GM18858 (cell line): ENCODE results near the gene ZHX3.
A peak's percentile ranks its signal among the peaks of the same experiment; 100 is the strongest.
"Not testable (repeated sequence)": the region's sequence is repeated elsewhere in the genome, so short reads cannot be mapped to it uniquely, and the experiment has no call there.

Experiments used
- ATAC-seq: cut with Tn5 transposase; IDR thresholded peaks from one replicate; pipeline ENCODE4 v1.9.1; 2021; ENCODE audit not compliant: unreplicated experiment

ZHX3 gene

GRCh38 chr20:41261790-41262717 lies 55.5 kb downstream of the ZHX3 start:
- ATAC-seq, result no peak

GRCh38 chr20:41261260-41261659 lies 56.3 kb downstream of the ZHX3 start:
- ATAC-seq, result no peak

- ATAC-seq, result no peak
Observed at GRCh38 chr20:41260734-41261220, 56.8 kb downstream of the ZHX3 start.

- ATAC-seq, result no peak
Observed at GRCh38 chr20:41259309-41259708, 58.2 kb downstream of the ZHX3 start.

- no peak for ATAC-seq
Observed at GRCh38 chr20:41258474-41258873, 59.1 kb downstream of the ZHX3 start.

GRCh38 chr20:41256516-41256915 lies 61.0 kb downstream of the ZHX3 start:
- ATAC-seq, result no peak

GRCh38 chr20:41255655-41256054 lies 61.9 kb downstream of the ZHX3 start:
- ATAC-seq, result no peak

GRCh38 chr20:41249411-41250281 lies 67.9 kb downstream of the ZHX3 start:
- peak; percentile 50 for ATAC-seq

GRCh38 chr20:41248368-41249024 lies 69.0 kb downstream of the ZHX3 start:
- ATAC-seq, result no peak

GRCh38 chr20:41247523-41248367 lies 69.8 kb downstream of the ZHX3 start:
- ATAC-seq, result no peak

GRCh38 chr20:41245086-41245707 lies 72.3 kb downstream of the ZHX3 start:
- ATAC-seq, result no peak

- ATAC-seq, result no peak
Observed at GRCh38 chr20:41242807-41243206, 74.7 kb downstream of the ZHX3 start.

GRCh38 chr20:41242352-41242751 lies 75.2 kb downstream of the ZHX3 start:
- no peak for ATAC-seq

GRCh38 chr20:41237233-41237632 lies 80.3 kb downstream of the ZHX3 start:
- not testable (repeated sequence) for ATAC-seq

- ATAC-seq, result not testable (repeated sequence)
Observed at GRCh38 chr20:41236818-41237217, 80.7 kb downstream of the ZHX3 start.

- ATAC-seq, result no peak
Observed at GRCh38 chr20:41234546-41234945, 83.0 kb downstream of the ZHX3 start.

GRCh38 chr20:41234041-41234440 lies 83.5 kb downstream of the ZHX3 start:
- no peak for ATAC-seq

- ATAC-seq, result no peak
Observed at GRCh38 chr20:41232973-41233926, 84.3 kb downstream of the ZHX3 start.

GRCh38 chr20:41231136-41231535 lies 86.4 kb downstream of the ZHX3 start:
- ATAC-seq, result no peak
